ENCODE data around the gene CLEC4F.

Gene CLEC4F, protein sequence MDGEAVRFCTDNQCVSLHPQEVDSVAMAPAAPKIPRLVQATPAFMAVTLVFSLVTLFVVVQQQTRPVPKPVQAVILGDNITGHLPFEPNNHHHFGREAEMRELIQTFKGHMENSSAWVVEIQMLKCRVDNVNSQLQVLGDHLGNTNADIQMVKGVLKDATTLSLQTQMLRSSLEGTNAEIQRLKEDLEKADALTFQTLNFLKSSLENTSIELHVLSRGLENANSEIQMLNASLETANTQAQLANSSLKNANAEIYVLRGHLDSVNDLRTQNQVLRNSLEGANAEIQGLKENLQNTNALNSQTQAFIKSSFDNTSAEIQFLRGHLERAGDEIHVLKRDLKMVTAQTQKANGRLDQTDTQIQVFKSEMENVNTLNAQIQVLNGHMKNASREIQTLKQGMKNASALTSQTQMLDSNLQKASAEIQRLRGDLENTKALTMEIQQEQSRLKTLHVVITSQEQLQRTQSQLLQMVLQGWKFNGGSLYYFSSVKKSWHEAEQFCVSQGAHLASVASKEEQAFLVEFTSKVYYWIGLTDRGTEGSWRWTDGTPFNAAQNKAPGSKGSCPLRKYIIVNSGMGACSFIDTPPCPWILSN

DNA sequence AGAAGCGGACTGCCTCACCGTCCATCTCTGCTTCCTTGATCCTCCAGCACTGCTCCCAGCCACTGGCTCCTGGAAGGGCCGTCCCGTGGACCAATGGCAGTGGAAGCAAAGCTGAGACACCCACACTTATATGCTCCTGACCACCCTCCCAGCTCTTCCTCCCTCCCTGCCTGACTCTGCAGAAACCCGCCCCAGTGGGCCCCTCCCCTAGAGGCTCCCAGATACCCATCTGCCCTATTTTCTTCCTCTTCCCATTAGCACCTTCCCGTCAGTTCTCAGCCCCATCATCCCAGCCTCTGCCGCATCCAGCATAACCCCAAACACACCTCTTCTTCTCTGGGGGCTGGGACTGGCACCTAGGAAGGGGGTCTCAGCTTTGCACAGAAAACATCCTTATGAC is at the start of gene CLEC4F:
TSS of gene CLEC4F (minus strand) at position 101 of the 400 bp plus-strand sequence. CDS start at position 25, 76 bp downstream.
- TF ChIP-seq GATA2 (IDR thresholded peaks at IDR 0.05; ENCODE audit: low read depth, low read length) (no peak), GATA3 (IDR thresholded peaks at IDR 0.05; ENCODE audit: low read depth, low read length) (no peak)

DNA sequence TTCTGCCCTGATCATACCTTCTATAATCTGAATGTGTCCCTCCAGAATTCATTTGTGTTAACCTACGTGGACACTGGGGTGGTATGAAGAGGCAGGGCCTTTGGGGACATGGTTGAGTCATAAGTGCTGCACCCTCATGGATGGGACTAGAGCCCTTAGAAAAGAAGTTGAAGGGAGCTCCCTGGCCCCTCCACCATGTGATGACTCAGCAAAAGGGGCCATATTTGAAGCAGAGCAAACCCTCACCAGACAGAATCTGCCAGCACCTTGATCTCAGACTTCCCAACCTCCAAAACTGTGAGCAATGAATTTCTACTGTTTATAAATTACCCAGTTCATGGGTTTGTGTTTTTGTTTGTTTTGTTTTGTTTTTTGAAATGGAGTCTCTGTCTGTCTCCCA is 48.6 kb upstream of the CLEC4F start:
- TF ChIP-seq GATA2 (IDR thresholded peaks at IDR 0.05; ENCODE audit: low read depth, low read length) (no peak), GATA3 (IDR thresholded peaks at IDR 0.05; ENCODE audit: low read depth, low read length) (no peak)

DNA sequence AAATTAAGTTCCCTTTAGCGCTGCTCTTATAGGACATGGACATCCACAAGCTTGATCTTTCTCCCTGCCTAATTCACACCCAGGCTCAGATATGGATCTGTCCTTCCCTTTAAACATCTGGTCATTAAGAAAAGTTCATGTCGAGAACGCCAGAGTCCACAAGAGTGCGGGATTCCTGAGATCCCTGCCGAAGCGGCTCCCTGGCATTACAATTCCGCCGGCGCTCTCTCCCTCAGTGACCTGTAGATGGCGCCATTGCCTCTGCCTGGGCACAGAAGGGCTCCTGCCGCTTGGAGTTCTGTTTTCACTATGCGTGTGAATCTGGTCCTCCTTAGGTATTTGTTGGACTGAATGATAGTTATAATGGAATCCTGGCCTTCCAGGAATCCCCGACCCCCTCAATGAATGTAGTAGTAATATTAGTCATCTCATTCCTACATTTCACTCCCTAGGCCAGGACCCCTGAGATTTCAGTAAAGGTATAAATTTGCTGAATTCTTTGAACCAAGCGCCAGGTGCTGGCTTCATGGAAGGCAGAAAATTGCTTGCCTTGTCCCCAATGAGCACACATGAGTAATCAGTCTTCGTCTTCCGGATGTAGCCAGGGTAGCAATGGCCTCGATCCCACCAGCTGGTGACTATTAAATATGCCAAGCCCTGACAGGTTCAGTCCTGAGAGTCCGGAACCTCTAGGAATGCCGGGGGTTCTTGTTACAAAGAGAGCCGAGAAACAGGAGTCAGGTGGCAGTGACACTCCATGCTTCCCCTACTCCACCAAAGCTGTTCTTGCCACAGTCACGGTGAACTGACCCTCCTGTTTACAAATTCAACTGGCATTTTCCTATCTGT is 41.6 kb upstream of the CLEC4F start:
- no peak for TF ChIP-seq GATA3 (IDR thresholded peaks at IDR 0.05; ENCODE audit: low read depth, low read length)
- peak; percentile 74 for TF ChIP-seq GATA2 (IDR thresholded peaks at IDR 0.05; ENCODE audit: low read depth, low read length)

DNA sequence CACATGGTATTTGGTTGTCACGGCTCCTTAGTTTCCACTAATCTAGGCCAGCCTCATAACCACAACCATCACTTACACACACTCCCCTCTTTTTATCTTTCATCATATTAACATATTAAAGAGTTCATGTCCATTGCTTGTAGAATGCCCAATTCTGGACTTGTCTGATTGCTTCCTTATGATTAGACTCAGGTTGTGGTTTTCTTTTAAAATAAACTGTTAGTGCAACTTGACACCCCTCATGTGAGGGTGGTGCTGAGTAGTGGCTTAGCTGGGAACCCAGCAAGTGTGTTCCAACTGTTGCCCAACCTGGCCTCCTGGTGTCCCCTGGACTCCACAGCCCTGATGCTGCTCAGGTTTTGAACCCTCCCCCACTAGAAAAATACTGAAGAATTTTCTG is 35.3 kb upstream of the CLEC4F start:
- TF ChIP-seq GATA3 (IDR thresholded peaks at IDR 0.05; ENCODE audit: low read depth, low read length) (no peak), GATA2 (IDR thresholded peaks at IDR 0.05; ENCODE audit: low read depth, low read length) (no peak)

DNA sequence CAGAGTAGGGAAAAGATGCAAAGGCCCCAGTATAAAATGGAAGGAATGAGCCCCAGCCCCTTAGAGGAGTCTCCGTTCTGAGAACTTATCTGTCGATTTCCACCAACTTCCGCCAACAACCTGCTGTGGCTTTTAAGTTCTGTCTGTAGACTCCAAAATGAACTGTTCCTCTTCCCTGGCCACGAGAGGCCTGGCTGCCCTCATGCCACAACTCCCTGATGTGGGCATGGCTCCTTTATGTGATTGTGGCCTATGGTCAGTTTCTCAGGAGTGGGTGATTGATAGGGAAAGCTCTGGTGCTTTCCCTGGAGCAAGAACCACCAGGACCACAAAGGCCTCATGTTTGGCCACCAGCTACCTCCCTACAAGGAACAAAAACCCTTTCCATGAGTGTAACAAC is 34.0 kb upstream of the CLEC4F start:
- TF ChIP-seq GATA3 (IDR thresholded peaks at IDR 0.05; ENCODE audit: low read depth, low read length), result no peak
- TF ChIP-seq GATA2 (IDR thresholded peaks at IDR 0.05; ENCODE audit: low read depth, low read length), result no peak

DNA sequence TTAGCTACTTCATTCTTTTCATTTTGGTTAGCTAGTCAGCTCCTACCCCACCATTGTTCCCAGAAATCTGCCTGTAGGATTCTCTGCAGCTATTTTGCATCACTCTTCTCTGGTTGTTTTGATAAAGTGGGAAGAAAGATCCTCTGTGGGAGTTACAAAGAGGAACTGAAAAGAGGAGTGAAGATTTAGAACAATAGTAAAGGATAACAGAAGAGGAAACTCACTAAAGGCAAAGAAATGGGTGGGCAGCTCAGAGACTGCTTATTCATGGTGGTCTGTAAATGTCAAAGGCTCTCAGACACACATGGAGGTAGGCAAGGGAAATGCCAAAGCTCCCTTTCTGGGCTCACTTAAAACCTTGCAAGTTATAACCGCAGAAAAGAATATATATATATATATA is 32.4 kb upstream of the CLEC4F start:
- TF ChIP-seq GATA2 (IDR thresholded peaks at IDR 0.05; ENCODE audit: low read depth, low read length) (no peak), GATA3 (IDR thresholded peaks at IDR 0.05; ENCODE audit: low read depth, low read length) (no peak)

DNA sequence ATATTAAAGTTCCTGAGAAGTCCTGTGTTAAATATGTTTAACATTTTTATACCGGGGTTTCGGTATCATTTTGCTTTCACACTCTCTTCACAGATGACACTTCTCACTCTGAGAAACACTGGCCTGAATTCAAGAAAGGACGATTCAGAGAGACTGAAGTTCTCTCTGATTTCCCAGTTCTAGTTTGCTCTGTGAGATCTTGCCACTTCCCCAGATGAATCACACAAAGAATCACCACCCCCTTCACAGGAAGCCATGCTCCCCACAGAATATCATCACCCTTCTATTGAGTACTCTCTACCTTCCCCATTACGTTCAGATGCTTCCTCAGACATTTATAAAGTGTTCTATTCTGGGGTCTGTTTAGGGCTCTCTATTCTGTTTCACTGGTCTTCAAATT is 31.3 kb upstream of the CLEC4F start:
- TF ChIP-seq GATA3 (IDR thresholded peaks at IDR 0.05; ENCODE audit: low read depth, low read length) (no peak), GATA2 (IDR thresholded peaks at IDR 0.05; ENCODE audit: low read depth, low read length) (no peak)

DNA sequence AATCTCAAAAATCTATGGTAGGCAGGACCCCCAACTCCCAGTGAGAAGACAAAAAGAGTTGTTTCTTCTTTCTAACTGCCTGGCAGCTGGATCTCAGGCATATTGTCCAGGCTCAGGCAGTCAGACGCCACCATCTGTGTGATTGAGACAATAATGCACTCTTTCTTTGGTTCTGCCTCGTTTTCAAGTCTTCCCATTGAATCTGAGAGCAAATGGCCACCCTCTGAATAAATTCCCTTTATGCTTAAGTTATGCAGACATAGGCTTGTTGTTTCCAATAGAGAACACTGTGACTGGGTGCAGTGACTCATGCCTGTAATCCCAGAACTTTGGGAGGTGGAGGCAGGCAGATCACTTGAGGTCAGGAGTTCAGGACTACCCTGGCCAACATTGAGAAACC is 30.5 kb upstream of the CLEC4F start:
- TF ChIP-seq GATA3 (IDR thresholded peaks at IDR 0.05; ENCODE audit: low read depth, low read length) (no peak), GATA2 (IDR thresholded peaks at IDR 0.05; ENCODE audit: low read depth, low read length) (no peak)

DNA sequence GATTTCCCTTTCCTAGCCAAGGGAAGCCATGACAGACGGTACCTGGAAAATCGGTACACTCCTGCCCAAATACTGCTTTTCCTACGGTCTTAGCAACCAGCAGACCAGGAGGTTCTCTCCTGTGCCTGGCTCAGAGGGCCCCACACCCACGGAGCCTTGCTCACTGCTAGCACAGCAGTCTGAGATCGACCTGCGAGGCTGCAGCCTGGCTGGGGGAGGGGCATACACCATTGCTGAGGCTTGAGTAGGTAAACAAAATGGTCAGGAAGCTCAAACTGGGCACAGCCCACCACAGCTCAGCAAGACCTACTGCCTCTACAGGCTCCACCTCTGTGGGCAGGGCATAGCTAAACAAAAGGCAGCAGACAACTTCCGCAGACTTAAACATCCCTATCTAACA is 22.0 kb upstream of the CLEC4F start:
- no peak for TF ChIP-seq GATA2 (IDR thresholded peaks at IDR 0.05; ENCODE audit: low read depth, low read length)
- no peak for TF ChIP-seq GATA3 (IDR thresholded peaks at IDR 0.05; ENCODE audit: low read depth, low read length)

DNA sequence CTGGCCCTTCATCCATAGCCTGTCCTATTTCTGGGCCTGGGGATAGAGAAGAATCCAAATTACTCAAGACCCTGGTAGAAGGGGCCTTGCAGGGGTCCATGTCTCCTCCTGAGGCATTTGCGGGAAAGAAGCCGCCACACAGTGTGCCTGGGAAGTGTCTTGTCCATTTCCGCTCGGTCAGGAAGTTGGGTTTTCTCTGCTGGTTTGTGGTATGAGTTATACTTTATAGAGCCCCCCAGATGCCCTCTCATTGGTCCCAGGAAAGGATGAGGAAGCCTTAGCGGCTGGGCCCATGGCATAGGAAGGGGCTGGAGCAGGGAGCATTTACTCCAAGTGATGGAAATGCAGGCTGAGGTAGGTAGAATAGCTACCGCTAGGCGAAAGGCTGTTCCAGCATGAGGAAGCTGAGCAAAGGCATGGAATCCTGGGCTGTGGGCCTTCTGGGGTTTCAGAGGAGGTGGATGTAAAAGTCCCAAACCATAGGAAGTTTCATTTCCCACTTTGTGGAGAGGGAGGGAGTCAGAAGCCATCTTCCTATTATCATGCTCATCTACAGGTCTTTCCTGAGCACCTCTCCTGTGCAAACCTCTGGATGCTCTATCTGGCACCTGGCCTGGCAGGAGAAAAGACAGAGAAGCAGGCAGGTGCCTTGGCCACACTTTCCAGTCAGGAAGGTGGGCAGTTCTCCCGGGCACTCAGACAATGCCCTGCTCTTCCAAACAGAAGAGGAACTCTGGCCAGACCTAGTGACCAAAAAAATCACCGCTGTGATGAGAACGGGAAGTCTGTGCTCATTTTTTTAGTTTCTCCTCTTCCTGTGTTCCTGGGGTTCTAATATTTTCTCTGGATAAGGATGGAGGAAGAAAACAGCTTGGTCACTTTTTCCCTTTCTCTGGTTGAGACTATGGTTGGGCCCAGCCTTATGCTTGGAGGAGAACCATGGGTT is 17.9 kb upstream of the CLEC4F start:
- TF ChIP-seq GATA2 (IDR thresholded peaks at IDR 0.05; ENCODE audit: low read depth, low read length) (no peak), GATA3 (IDR thresholded peaks at IDR 0.05; ENCODE audit: low read depth, low read length) (no peak)

DNA sequence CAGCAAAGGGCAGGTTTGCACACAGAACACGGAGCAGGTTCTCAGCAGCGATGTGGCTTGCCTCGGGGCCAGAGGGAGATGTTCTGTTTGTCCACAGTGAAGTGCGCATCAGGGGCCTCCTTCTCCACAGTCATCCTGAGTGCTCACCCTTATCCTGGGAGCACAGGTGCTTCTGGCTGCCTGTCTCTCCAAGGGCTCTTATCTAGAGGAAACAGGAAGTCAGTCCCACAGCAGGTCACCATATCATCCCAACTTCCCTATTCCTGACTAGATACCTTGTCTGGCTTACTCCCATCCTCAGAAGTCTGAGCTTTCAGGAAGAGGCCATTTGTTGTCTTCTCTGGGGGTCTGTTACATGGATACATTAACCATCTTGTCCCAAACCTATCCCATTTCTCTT is 15.2 kb upstream of the CLEC4F start, which contains the start of gene CD207:
TSS of gene CD207 (minus strand) at position 174 of the 400 bp plus-strand sequence. CDS start at position 134, 40 bp downstream.
- TF ChIP-seq GATA2 (IDR thresholded peaks at IDR 0.05; ENCODE audit: low read depth, low read length) (no peak), GATA3 (IDR thresholded peaks at IDR 0.05; ENCODE audit: low read depth, low read length) (no peak)

DNA sequence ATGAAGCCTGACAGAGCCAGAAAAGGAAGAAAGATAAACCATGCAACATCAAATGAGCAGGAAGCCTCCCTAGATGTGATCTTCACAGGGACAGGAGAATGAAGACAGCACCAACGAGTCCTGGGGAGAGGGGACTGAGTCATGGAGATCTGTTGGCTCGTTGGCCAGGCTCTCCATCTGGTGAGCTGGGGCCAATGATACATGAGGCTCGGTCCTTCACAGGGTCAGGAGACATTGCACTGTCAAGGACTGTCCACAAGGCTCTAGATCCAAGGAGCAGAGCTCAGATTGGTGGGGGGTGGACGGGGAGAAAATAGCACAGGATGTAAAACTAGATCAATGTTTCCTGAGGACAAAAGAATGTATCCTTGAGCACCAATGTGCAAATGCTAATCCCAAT is 14.5 kb upstream of the CLEC4F start:
- TF ChIP-seq GATA2 (IDR thresholded peaks at IDR 0.05; ENCODE audit: low read depth, low read length), result no peak
- no peak for TF ChIP-seq GATA3 (IDR thresholded peaks at IDR 0.05; ENCODE audit: low read depth, low read length)

DNA sequence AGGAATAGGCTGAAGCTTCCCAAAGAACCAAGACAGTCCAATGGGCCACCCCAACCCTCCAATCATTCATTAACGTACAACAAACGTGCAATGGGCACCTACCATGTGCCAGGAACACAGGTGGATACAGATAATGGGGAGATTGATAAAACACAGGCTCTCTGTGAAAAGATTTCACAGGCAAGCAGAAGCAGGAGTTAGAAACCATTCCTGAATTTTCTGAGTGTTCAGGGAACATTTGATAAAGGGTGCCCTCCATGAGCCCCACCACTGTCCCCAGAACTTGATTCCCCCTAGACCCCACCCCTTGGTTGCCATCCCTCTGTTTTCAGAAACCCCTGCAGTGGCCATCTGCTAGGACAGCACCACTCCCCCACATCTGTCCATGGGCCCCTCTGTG is 13.7 kb upstream of the CLEC4F start:
- TF ChIP-seq GATA3 (IDR thresholded peaks at IDR 0.05; ENCODE audit: low read depth, low read length) (no peak), GATA2 (IDR thresholded peaks at IDR 0.05; ENCODE audit: low read depth, low read length) (no peak)
